SU-DHL-6 (cell line): ENCODE measurements around the gene RAD51B.

ENCODE experiments used
- H2AFZ ChIP-seq: fragments of 200-600 bp; sonication (generic); 2 replicates; pipeline ENCODE4 v1.6.1; 2014; ENCODE audit warnings: low read depth, mild to moderate bottlenecking, moderate library complexity, mixed read lengths, antibody characterized with exemption, low read length; ENCODE audit not compliant: severe bottlenecking
- H3F3A ChIP-seq: fragments of 200-600 bp; shearing (Covaris generic); 2 replicates; pipeline ENCODE4 v1.6.0; 2016; ENCODE audit warnings: antibody characterized with exemption, mild to moderate bottlenecking; ENCODE audit not compliant: insufficient read depth
- H3K27ac ChIP-seq: fragments of 200-600 bp; sonication (generic); 2 replicates; pipeline ENCODE4 v1.5.1; 2016; ENCODE audit warnings: low read depth, mild to moderate bottlenecking, low read length, moderate library complexity, mixed read lengths
- H3K27me3 ChIP-seq: fragments of 200-600 bp; sonication (generic), shearing (Covaris generic); 2 replicates; pipeline ENCODE4 v1.6.0; 2014; ENCODE audit warnings: mild to moderate bottlenecking, low read length
- H3K36me3 ChIP-seq: fragments of 200-600 bp; sonication (generic); 2 replicates; pipeline ENCODE4 v1.6.1; 2014; ENCODE audit warnings: mild to moderate bottlenecking, low read length, mixed read lengths
- H3K4me2 ChIP-seq: fragments of 300-600, 200-600 bp; shearing (Covaris generic), sonication (generic); 2 replicates; pipeline ENCODE4 v1.6.0; 2014; ENCODE audit warnings: low read length, low read depth, mild to moderate bottlenecking; ENCODE audit not compliant: poor library complexity, severe bottlenecking
- H3K4me3 ChIP-seq: fragments of 200-600 bp; sonication (generic); 2 replicates; pipeline ENCODE4 v1.5.1; 2014; ENCODE audit warnings: antibody characterized with exemption, low read length, mild to moderate bottlenecking, mixed read lengths; ENCODE audit not compliant: insufficient read depth, poor library complexity, severe bottlenecking
- H3K79me2 ChIP-seq: fragments of 200-600 bp; sonication (generic); 2 replicates; pipeline ENCODE4 v1.6.1; 2014; ENCODE audit warnings: mild to moderate bottlenecking, low read length, moderate library complexity; ENCODE audit not compliant: insufficient read depth
- H3K9ac ChIP-seq: fragments of 200-600 bp; sonication (generic); 2 replicates; pipeline ENCODE4 v1.7.0; 2014; ENCODE audit warnings: mild to moderate bottlenecking, low read length
- H3K9me2 ChIP-seq: fragments of 200-600 bp; sonication (generic); replicated peaks from 2 replicates; pipeline ENCODE4 v1.6.1; 2014; ENCODE audit warnings: low read length; ENCODE audit not compliant: insufficient read depth
- H3K9me3 ChIP-seq: fragments of 200-600 bp; sonication (generic); 2 replicates; pipeline ENCODE4 v1.6.1; 2014; ENCODE audit warnings: low read length, mixed read lengths; ENCODE audit not compliant: insufficient read depth
- H4K20me1 ChIP-seq: fragments of 200-600 bp; sonication (generic); 2 replicates; pipeline ENCODE4 v1.6.1; 2014; ENCODE audit warnings: low read depth, mild to moderate bottlenecking, antibody characterized with exemption, low read length, moderate library complexity, mixed read lengths
- CTCF ChIP-seq: fragments of 200-600 bp; sonication (generic); IDR thresholded peaks from one replicate; pipeline ENCODE4 v1.5.1; 2017; ENCODE audit warnings: antibody characterized with exemption, mild to moderate bottlenecking, low read length, moderate library complexity; ENCODE audit not compliant: insufficient read depth, poor library complexity, severe bottlenecking
- EZH2phosphoT487 ChIP-seq: fragments of 200-600 bp; sonication (generic), shearing (Covaris generic); conservative IDR thresholded peaks from 2 replicates; pipeline ENCODE4 v1.6.1; 2018; ENCODE audit warnings: mild to moderate bottlenecking, antibody characterized with exemption, low read length, moderate library complexity, mixed read lengths

RAD51B gene

GRCh38 chr14:68402525-68403101, 583.0 kb downstream of the RAD51B start:
- Histone ChIP-seq H3K27ac (peak overlapping the region; percentile 79), H3K27me3 (no peaks in the 10 kb centered on the region), H3K9me2 (no peaks in the 10 kb centered on the region), H3K4me2 (peak overlapping the region; percentile 48), H3F3A (peaks cover 30% of the 10 kb centered on the region), H3K9ac (peak overlapping the region; percentile 43), H3K79me2 (no peaks in the 10 kb centered on the region), H3K36me3 (no peaks in the 10 kb centered on the region), H4K20me1 (no peaks in the 10 kb centered on the region), H3K4me3 (no peak overlapping the region), H3K9me3 (no peaks in the 10 kb centered on the region), H2AFZ (no peak overlapping the region)
- TF ChIP-seq EZH2phosphoT487 (no peak), CTCF (no peak)

GRCh38 chr14:68403191-68404145, 583.9 kb downstream of the RAD51B start:
- H3K36me3 ChIP-seq = no peaks in the 10 kb centered on the region
- peak overlapping the region; percentile 79 for H3K27ac ChIP-seq
- no peak overlapping the region for H3K4me3 ChIP-seq
- H4K20me1 ChIP-seq = no peaks in the 10 kb centered on the region
- no peaks in the 10 kb centered on the region for H3K9me2 ChIP-seq
- peak overlapping the region; percentile 43 for H3K9ac ChIP-seq
- no peak overlapping the region for H2AFZ ChIP-seq
- peak overlapping the region; percentile 48 for H3K4me2 ChIP-seq
- TF ChIP-seq EZH2phosphoT487 (no peak), CTCF (no peak)
- no peaks in the 10 kb centered on the region for H3K27me3 ChIP-seq
- H3K79me2 ChIP-seq = no peaks in the 10 kb centered on the region
- H3F3A ChIP-seq = peaks cover 30% of the 10 kb centered on the region
- H3K9me3 ChIP-seq = no peaks in the 10 kb centered on the region

GRCh38 chr14:68404146-68404527, 584.6 kb downstream of the RAD51B start:
- no peak overlapping the region for H2AFZ ChIP-seq
- peaks cover 30% of the 10 kb centered on the region for H3F3A ChIP-seq
- H3K79me2 ChIP-seq = no peaks in the 10 kb centered on the region
- H3K9ac ChIP-seq = peak overlapping the region; percentile 43
- no peaks in the 10 kb centered on the region for H3K27me3 ChIP-seq
- TF ChIP-seq EZH2phosphoT487 (no peak), CTCF (no peak)
- peak overlapping the region; percentile 48 for H3K4me2 ChIP-seq
- H3K9me2 ChIP-seq = no peaks in the 10 kb centered on the region
- no peaks in the 10 kb centered on the region for H3K36me3 ChIP-seq
- H4K20me1 ChIP-seq = no peaks in the 10 kb centered on the region
- H3K27ac ChIP-seq = peak overlapping the region; percentile 79
- H3K4me3 ChIP-seq = no peak overlapping the region
- no peaks in the 10 kb centered on the region for H3K9me3 ChIP-seq
